Smooth muscle cell (in vitro differentiated cells): Measurements from ENCODE around the gene UQCRQ. TPM values are rescaled to one million over a fixed set of nuclear protein-coding genes. Genes with fewer than 3 reads are reported as not detected.

Experiments
- DNase-seq: peaks from one replicate; lab custom pipeline; 2025; ENCODE audit not compliant: unreplicated experiment; lab: John Stamatoyannopoulos, UW
- H2AFZ ChIP-seq: fragments of 200-600 bp; sonication (generic); 2 replicates; pipeline ENCODE4 v1.6.0; 2016; ENCODE audit warnings: antibody characterized with exemption, low read depth, mild to moderate bottlenecking
- H3F3A ChIP-seq: fragments of 200-600 bp; sonication (generic); 2 replicates; pipeline ENCODE4 v1.6.0; 2017; ENCODE audit warnings: antibody characterized with exemption, low read depth
- H3K27ac ChIP-seq: fragments of 200-600 bp; sonication (generic); 2 replicates; pipeline ENCODE4 v1.5.1; 2016; ENCODE audit warnings: low read depth, mild to moderate bottlenecking
- H3K27me3 ChIP-seq: fragments of 200-600 bp; sonication (generic); 2 replicates; pipeline ENCODE4 v1.6.1; 2016; ENCODE audit warnings: low read depth, mild to moderate bottlenecking
- H3K36me3 ChIP-seq: fragments of 200-600 bp; sonication (generic); 2 replicates; pipeline ENCODE4 v1.5.1; 2016; ENCODE audit warnings: low read depth
- H3K4me1 ChIP-seq: fragments of 200-600 bp; sonication (generic); 2 replicates; pipeline ENCODE4 v1.5.1; 2016; ENCODE audit warnings: low read depth
- H3K4me2 ChIP-seq: fragments of 200-600 bp; sonication (generic); 2 replicates; pipeline ENCODE4 v1.6.0; 2016; ENCODE audit warnings: mild to moderate bottlenecking
- H3K4me3 ChIP-seq: fragments of 200-600 bp; sonication (generic); 2 replicates; pipeline ENCODE4 v1.5.1; 2016; ENCODE audit warnings: mild to moderate bottlenecking
- H3K79me2 ChIP-seq: fragments of 200-600 bp; sonication (generic); 2 replicates; pipeline ENCODE4 v1.6.0; 2016; ENCODE audit warnings: low read depth, mild to moderate bottlenecking
- H3K9ac ChIP-seq: fragments of 200-600 bp; sonication (generic); 2 replicates; pipeline ENCODE4 v1.6.0; 2016; ENCODE audit warnings: low read depth
- H3K9me3 ChIP-seq: fragments of 200-600 bp; sonication (generic); replicated peaks from 2 replicates; pipeline ENCODE4 v1.5.1; 2016; ENCODE audit warnings: low read depth
- H4K20me1 ChIP-seq: fragments of 200-600 bp; sonication (generic); 2 replicates; pipeline ENCODE4 v1.6.0; 2016; ENCODE audit warnings: low read depth
- CTCF ChIP-seq: fragments of 200-600 bp; sonication (generic); IDR thresholded peaks from 2 replicates; pipeline ENCODE4 v1.5.1; 2017; ENCODE audit warnings: borderline replicate concordance, mild to moderate bottlenecking, antibody characterized with exemption; ENCODE audit not compliant: insufficient read depth, poor library complexity, severe bottlenecking
- WGBS: methylation state at CpG from one replicate; pipeline ENCODE4 v1.1.7; 2016; ENCODE audit warnings: low lambda C conversion rate; 5-methylcytosine and 5-hydroxymethylcytosine counted together
- polyA plus RNA-seq: library from polyadenylated mRNA; unstranded; fragments of >200 nt; fragmentation: Nextera tagmentation; extraction: Ambion mirVana; gene quantifications from 2 replicates; pipeline ENCODE4 v1.2.1, GENCODE V29; 2016
- total RNA-seq: library from RNA; depleted of rRNA; stranded (reverse); fragments of >200 nt; gene quantifications from 2 replicates; pipeline ENCODE4 v1.2.3, GENCODE V29; 2014

The UQCRQ gene
- total and polyA plus RNA-seq, 2 experiments from 2014 or later, result 137 to 1,128 TPM

GRCh38 chr5:132822650-132823480, 43.6 kb upstream of the UQCRQ start:
- Histone ChIP-seq H3K27ac (no peak overlapping the region), H3K9ac (no peak overlapping the region), H3K4me1 (peaks cover 11% of the 10 kb centered on the region), H3K36me3 (no peaks in the 10 kb centered on the region), H3K4me2 (peak overlapping the region; percentile 92), H3F3A (no peaks in the 10 kb centered on the region), H3K79me2 (no peaks in the 10 kb centered on the region), H3K9me3 (no peaks in the 10 kb centered on the region), H3K4me3 (peak overlapping the region; percentile 36), H3K27me3 (no peaks in the 10 kb centered on the region), H4K20me1 (no peaks in the 10 kb centered on the region), H2AFZ (peak overlapping the region; percentile 69)
- WGBS, result 17% methylated on average over 63 of the region's 68 CpGs
- no peak for DNase-seq
- no peak for TF ChIP-seq CTCF

GRCh38 chr5:132823481-132824050, 42.9 kb upstream of the UQCRQ start:
- Histone ChIP-seq H3K9ac (no peak overlapping the region), H3K9me3 (no peaks in the 10 kb centered on the region)
- TF ChIP-seq CTCF, result no peak

DNA sequence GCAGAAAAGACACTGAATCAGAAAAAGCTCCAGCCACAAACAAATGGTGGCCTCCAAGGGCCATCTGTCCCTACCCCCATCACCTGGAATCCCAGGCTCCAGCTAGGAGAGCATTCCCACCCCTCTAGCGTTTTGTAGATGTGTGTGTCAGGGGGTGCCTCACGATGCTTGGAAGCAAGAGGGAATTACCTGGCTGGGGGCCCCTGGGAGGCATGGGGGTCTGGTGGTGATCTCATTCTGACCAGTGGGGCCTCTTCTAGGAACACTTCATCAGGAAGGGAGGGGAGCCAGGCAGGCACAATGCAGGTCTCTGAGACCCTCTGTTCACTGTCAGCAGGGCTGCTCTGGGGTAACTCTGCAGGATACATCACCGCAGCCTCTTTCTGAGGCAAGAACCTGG, 42.0 kb upstream of the UQCRQ start:
- Histone ChIP-seq H3K36me3 (no peaks in the 10 kb centered on the region), H3K27ac (no peak overlapping the region), H2AFZ (no peak overlapping the region), H3K4me2 (no peak overlapping the region), H3K9me3 (no peaks in the 10 kb centered on the region), H3K4me1 (peaks cover 11% of the 10 kb centered on the region), H3F3A (no peaks in the 10 kb centered on the region), H3K79me2 (no peaks in the 10 kb centered on the region), H3K4me3 (no peak overlapping the region), H3K27me3 (peaks cover 2% of the 10 kb centered on the region), H3K9ac (no peak overlapping the region), H4K20me1 (no peaks in the 10 kb centered on the region)
- 98% methylated on average over 3 of the region's 3 CpGs for WGBS
- DNase-seq, result no peak
- TF ChIP-seq CTCF, result no peak

More at GRCh38 chr5:132823481-132824050, 42.9 kb upstream of the UQCRQ start:
- Histone ChIP-seq H3K79me2 (no peaks in the 10 kb centered on the region), H3K4me2 (peak overlapping the region; percentile 92), H3K36me3 (no peaks in the 10 kb centered on the region), H2AFZ (peak overlapping the region; percentile 69), H4K20me1 (no peaks in the 10 kb centered on the region), H3K27ac (no peak overlapping the region), H3K27me3 (no peaks in the 10 kb centered on the region), H3K4me1 (peaks cover 11% of the 10 kb centered on the region), H3K4me3 (peak overlapping the region; percentile 36), H3F3A (no peaks in the 10 kb centered on the region)
- 79% methylated on average over 7 of the region's 7 CpGs for WGBS
- no peak for DNase-seq
